Measurements from ENCODE around the gene PIK3R5.

DNA sequence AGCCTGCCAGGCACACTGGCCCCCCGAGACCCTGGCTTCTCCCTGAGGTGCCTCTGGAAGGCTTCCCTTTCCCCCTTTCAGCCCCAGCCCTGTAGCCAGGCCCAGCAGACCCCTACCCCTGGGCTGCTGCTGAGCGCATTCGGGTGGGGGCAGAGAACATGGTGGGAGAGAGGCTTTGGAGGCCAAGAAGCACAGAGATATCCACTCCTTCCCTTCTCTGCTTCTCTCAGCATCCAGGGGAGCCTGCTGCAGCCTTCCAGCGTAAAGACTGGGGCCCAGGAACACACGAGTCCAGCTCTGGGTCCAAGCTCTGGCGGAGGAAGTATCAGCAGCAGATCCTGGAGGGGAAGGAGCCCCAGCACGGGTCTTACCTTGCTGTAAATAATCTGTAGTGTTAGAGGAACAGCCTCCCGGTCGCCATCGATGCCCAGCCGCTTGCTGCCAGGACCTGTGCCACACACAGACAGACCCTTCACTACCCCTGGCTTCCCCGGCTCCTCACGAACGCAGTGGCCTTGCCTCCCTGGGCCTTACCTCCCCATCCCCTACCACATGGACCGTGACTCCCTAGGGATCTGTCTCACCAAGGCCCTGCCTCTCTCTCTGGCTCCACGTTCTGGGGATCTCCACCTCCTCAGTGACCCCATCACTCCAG is 81.0 kb downstream of the PIK3R5 start:
- TF ChIP-seq, protein P1, sequence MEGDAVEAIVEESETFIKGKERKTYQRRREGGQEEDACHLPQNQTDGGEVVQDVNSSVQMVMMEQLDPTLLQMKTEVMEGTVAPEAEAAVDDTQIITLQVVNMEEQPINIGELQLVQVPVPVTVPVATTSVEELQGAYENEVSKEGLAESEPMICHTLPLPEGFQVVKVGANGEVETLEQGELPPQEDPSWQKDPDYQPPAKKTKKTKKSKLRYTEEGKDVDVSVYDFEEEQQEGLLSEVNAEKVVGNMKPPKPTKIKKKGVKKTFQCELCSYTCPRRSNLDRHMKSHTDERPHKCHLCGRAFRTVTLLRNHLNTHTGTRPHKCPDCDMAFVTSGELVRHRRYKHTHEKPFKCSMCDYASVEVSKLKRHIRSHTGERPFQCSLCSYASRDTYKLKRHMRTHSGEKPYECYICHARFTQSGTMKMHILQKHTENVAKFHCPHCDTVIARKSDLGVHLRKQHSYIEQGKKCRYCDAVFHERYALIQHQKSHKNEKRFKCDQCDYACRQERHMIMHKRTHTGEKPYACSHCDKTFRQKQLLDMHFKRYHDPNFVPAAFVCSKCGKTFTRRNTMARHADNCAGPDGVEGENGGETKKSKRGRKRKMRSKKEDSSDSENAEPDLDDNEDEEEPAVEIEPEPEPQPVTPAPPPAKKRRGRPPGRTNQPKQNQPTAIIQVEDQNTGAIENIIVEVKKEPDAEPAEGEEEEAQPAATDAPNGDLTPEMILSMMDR (IDR thresholded peaks at IDR 0.05): no peak
- TF ChIP-seq EZH2 (IDR thresholded peaks at IDR 0.05; ENCODE audit: borderline replicate concordance, insufficient read depth, low read depth, low read length, poor library complexity, severe bottlenecking): no peak

Measured in B cell (primary cell).